ENCODE results near the gene HIRIP3.
"Not testable (repeated sequence)": the region's sequence is repeated elsewhere in the genome, so short reads cannot be mapped to it uniquely, and the experiment has no call there.

The HIRIP3 gene, protein sequence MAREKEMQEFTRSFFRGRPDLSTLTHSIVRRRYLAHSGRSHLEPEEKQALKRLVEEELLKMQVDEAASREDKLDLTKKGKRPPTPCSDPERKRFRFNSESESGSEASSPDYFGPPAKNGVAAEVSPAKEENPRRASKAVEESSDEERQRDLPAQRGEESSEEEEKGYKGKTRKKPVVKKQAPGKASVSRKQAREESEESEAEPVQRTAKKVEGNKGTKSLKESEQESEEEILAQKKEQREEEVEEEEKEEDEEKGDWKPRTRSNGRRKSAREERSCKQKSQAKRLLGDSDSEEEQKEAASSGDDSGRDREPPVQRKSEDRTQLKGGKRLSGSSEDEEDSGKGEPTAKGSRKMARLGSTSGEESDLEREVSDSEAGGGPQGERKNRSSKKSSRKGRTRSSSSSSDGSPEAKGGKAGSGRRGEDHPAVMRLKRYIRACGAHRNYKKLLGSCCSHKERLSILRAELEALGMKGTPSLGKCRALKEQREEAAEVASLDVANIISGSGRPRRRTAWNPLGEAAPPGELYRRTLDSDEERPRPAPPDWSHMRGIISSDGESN

DNA sequence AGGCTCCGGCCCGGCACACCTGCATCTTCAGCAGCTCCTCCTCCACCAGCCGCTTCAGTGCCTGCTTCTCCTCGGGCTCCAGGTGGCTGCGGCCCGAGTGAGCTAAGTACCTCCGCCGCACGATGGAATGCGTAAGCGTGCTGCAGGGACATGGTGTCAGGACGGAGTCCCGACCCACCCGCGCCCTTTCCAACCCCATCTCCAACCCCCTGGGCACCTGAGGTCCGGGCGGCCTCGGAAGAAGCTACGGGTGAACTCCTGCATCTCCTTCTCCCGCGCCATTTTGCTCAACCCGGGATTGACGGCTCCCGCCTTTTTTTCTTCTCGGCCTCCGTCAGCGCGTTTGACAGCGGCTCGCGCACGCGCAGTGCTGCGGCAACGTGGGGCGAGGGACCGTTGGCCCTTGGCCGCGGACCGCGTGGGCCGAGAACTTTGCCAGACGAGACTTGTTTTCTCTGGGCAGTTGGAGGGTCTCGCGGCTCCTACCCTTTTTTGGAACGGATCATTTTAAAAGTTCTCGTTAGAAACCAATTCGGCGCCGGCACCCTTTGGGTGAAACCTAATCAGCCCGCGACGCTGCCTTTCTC is at the start of gene HIRIP3:
Gene HIRIP3 (minus strand): TSS at position 294 of the 587 bp plus-strand sequence. CDS start 12 bp downstream, at position 282.
- DNase-seq (ENCODE audit: low read depth, low spot score) = no peak

GRCh38 chr16:30041841-30042240 is 46.4 kb upstream of the HIRIP3 start:
- no peak for DNase-seq (ENCODE audit: low read depth, low spot score)

GRCh38 chr16:30040690-30041089 is 45.3 kb upstream of the HIRIP3 start:
- DNase-seq (ENCODE audit: low read depth, low spot score) = not testable (repeated sequence)

GRCh38 chr16:30040221-30040620 is 44.8 kb upstream of the HIRIP3 start:
- DNase-seq (ENCODE audit: low read depth, low spot score) = no peak

GRCh38 chr16:30033270-30033669 is 37.9 kb upstream of the HIRIP3 start:
- DNase-seq (ENCODE audit: low read depth, low spot score) = no peak

DNA sequence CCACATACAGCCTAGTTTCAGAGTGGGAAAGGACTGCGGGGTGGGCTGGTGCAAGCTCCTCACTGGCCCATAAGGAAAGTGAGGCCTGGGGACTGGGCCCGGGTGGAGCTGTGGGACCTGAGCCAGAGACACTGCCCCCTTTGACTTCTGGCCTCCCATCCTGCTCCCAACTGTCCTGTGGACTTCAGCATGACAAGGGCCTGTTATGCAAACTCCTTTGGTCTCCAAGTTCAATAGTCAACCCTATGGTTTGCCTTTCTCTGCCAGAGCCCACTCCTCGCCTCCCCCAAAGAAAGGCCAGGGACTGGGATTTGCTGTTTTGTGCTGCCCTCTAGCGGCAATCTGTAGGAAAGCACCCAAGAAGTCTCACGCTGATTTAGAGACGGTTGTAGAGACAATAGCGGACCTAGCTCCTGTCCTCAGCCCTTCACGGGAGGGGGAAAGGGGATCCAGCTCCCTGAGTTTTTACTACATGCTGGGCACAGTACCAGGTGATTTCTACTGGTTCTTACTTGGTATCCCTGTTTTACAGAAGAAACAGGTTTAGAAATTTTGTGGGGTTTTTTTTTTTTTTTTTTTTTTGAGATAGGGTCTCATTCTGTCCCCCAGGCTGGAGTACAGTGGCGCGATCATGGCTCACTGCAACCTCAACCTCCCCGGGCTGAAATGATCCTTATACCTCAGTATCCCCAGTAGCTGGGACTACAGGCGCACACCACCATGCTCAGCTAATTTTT is 36.8 kb upstream of the HIRIP3 start:
- peak; percentile 29 for DNase-seq (ENCODE audit: low read depth, low spot score)

DNA sequence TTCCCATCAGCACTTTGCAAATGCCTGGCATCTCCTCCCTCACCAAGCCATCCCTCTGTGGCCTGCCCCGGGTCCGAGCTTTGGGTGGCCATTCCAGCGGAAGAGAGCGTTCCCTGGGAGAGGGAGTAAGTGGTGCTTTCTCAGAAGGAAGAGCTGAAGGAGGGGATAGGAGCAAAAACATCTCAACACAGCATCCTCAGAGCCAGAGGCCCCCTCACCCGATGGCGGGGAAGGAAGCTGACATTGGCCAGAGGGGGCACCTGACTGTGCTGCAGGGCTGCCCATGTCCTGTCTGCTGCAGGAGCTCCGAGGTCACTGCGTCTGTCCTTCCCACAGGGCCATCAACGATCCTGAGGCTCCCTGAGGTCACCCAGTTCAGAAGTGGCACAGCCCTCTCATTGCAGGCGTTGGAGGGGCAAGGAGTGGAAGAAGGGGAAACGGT is 36.1 kb upstream of the HIRIP3 start:
- no peak for DNase-seq (ENCODE audit: low read depth, low spot score)

GRCh38 chr16:30030841-30031413 is 35.5 kb upstream of the HIRIP3 start, which contains the start of gene TLCD3B:
Gene TLCD3B (minus strand): TSS chr16:30031271. CDS start chr16:30030527, 744 bp downstream.
- DNase-seq (ENCODE audit: low read depth, low spot score) = no peak

DNA sequence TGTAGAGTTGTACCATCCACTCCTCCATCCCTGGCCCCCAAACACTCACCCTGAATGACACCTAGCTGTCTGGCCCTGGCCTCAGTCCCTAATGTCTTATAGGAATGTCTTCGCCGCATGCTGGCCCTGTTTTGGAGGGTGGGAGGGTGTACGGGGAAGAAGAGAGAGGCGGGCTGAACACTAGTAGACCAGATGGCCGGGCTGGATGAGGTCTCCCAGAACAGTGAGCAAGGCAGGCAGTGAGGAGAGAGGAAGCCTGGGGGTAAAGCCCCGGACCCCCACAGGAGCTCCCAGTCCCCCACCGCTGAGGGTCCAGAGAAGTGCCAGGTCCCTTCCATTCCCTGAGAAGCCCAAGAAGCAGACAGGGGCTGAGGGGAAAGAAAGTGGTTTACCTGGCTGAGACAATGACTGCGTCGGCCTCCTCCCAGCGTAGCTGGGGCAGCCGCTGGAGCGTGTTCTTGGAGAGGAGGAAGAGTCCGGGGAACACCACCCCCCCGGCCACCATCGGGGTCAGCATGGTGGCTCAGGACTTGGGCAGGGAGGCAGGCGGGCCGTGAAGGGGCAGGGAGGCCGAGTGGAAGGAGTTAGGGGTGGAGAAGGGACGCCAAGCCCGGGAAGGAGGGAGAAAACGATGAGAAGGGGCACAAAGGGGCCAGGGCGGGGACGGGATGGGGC is 34.7 kb upstream of the HIRIP3 start:
- DNase-seq (ENCODE audit: low read depth, low spot score) = no peak

GRCh38 chr16:30028438-30029076 is 33.1 kb upstream of the HIRIP3 start:
- no peak for DNase-seq (ENCODE audit: low read depth, low spot score)

GRCh38 chr16:30027588-30028437 is 32.4 kb upstream of the HIRIP3 start:
- DNase-seq (ENCODE audit: low read depth, low spot score) = no peak

DNA sequence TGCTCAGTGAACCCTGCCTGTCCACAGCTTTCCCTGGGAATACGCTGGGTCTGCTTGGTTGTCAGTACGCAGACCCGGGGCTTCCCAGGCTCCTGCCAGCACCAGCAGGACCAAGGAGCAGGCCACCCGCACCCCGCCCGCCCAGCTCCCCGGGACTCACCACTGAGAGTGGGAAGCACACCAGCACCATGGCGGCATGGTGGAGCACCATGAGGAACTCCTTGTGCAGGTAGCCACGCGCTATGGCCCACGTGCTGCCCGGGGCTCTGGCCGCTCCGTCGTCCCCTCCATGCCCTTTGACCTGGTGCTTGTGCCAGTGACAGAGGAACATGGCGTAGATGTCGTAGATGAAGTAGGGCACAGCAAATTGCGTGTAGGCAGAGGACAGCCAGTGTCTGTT is 31.0 kb upstream of the HIRIP3 start:
- no peak for DNase-seq (ENCODE audit: low read depth, low spot score)

GRCh38 chr16:30025574-30025973 is 30.2 kb upstream of the HIRIP3 start:
- DNase-seq (ENCODE audit: low read depth, low spot score) = no peak

- no peak for DNase-seq (ENCODE audit: low read depth, low spot score)
These were observed 29.7 kb upstream of the HIRIP3 start for GRCh38 chr16:30025156-30025555.

GRCh38 chr16:30024451-30024850 is 29.0 kb upstream of the HIRIP3 start:
- no peak for DNase-seq (ENCODE audit: low read depth, low spot score)

- DNase-seq (ENCODE audit: low read depth, low spot score) = no peak
These were observed 28.2 kb upstream of the HIRIP3 start for GRCh38 chr16:30023586-30023985.

- DNase-seq (ENCODE audit: low read depth, low spot score) = no peak
These were observed 27.5 kb upstream of the HIRIP3 start, which contains the start of gene C16orf92 for GRCh38 chr16:30022887-30023286. Gene C16orf92 (plus strand): TSS chr16:30023198. CDS start chr16:30023341, 143 bp downstream.

DNA sequence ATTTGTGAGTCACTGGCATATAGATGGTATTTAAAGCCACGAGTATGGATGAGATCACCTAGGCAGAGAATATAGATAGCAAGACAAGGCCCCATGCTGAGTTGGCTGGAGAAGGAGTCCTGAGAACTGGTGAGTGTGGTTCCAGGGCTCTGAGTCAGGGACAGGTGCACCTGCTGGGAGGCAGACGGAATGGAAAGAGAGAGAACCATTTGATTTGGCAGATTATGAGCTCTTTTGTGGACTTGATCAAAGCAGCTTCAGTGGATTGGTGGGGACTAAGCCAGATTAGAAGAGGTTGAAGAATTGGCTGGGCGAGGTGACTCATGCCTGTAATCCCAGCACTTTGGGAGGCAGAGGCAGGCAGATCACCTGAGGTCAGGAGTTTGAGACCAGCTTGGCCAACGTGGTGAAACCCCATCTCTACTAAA is 23.3 kb upstream of the HIRIP3 start:
- DNase-seq (ENCODE audit: low read depth, low spot score) = no peak

GRCh38 chr16:30017937-30018336 is 22.5 kb upstream of the HIRIP3 start:
- DNase-seq (ENCODE audit: low read depth, low spot score) = not testable (repeated sequence)

All from smooth muscle cell of the brain vasculature (primary cell).